ENCODE measurements around the gene TBC1D9B. TPM values are rescaled to one million over a fixed set of nuclear protein-coding genes. Genes with fewer than 3 reads are reported as not detected.

TBC1D9B gene
- total RNA-seq, 1 experiment from 2014 or later = 66.0 TPM

- H3K27me3 ChIP-seq (ENCODE audit: low read length) = no peaks in the 10 kb centered on the region
- H3K9me2 ChIP-seq (replicated peaks; ENCODE audit: insufficient read depth, low read length) = no peaks in the 10 kb centered on the region
- no peak overlapping the region for H2AFZ ChIP-seq (ENCODE audit: low read length)
- H3K27ac ChIP-seq (ENCODE audit: low read length) = no peak overlapping the region
- H4K20me1 ChIP-seq (ENCODE audit: insufficient read depth, low read depth, low read length) = no peaks in the 10 kb centered on the region
- H3K4me1 ChIP-seq (ENCODE audit: low read length) = peaks cover 12% of the 10 kb centered on the region
- H3K36me3 ChIP-seq (ENCODE audit: insufficient read depth, low read length) = no peaks in the 10 kb centered on the region
- no peak for DNase-seq
- H3K79me2 ChIP-seq (ENCODE audit: low read length) = no peaks in the 10 kb centered on the region
- no peaks in the 10 kb centered on the region for H3K9me3 ChIP-seq (ENCODE audit: low read length)
- no peak overlapping the region for H3K4me3 ChIP-seq (ENCODE audit: low read length)
- no peak overlapping the region for H3K9ac ChIP-seq (ENCODE audit: low read length)
- no peak overlapping the region for H3K4me2 ChIP-seq (ENCODE audit: low read depth, low read length, poor library complexity, severe bottlenecking)
Measured at GRCh38 chr5:179926657-179927056, 19.0 kb upstream of the TBC1D9B start.

- peak; percentile 97 for DNase-seq
- peaks cover 20% of the 10 kb centered on the region for H3K4me1 ChIP-seq (ENCODE audit: low read length)
- no peaks in the 10 kb centered on the region for H4K20me1 ChIP-seq (ENCODE audit: insufficient read depth, low read depth, low read length)
- no peaks in the 10 kb centered on the region for H3K27me3 ChIP-seq (ENCODE audit: low read length)
- H3K36me3 ChIP-seq (ENCODE audit: insufficient read depth, low read length) = no peaks in the 10 kb centered on the region
- H3K27ac ChIP-seq (ENCODE audit: low read length) = peak overlapping the region; percentile 77
- no peak overlapping the region for H3K9ac ChIP-seq (ENCODE audit: low read length)
- H3K4me3 ChIP-seq (ENCODE audit: low read length) = no peak overlapping the region
- no peaks in the 10 kb centered on the region for H3K79me2 ChIP-seq (ENCODE audit: low read length)
- peak overlapping the region; percentile 4; the same call in 1 of the 2 replicates for H2AFZ ChIP-seq (ENCODE audit: low read length)
- no peaks in the 10 kb centered on the region for H3K9me2 ChIP-seq (replicated peaks; ENCODE audit: insufficient read depth, low read length)
- H3K4me2 ChIP-seq (ENCODE audit: low read depth, low read length, poor library complexity, severe bottlenecking) = peak overlapping the region; percentile 20
- H3K9me3 ChIP-seq (ENCODE audit: low read length) = no peaks in the 10 kb centered on the region
Measured at GRCh38 chr5:179923436-179923835, 15.7 kb upstream of the TBC1D9B start.

DNA sequence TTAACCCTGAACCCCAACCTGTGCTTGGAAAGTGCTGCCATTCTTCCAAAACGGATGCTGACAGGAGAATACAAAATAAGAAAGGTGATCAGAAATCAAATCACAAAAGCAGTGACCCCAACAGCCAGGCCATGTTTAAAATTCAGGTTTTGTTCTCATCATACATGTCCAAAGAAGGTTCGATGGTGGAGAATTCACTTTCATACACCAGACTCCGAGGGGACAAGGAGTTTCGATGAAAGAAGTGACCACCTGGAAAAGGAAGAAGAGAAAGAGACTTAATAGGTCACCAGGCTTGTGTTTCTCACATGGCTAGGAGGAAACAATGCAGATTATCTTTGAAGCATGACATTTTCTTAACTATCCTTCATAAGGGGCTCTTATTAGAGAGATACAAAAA lies 12.5 kb upstream of the TBC1D9B start:
- H3K4me3 ChIP-seq (ENCODE audit: low read length) = no peak overlapping the region
- H3K9me3 ChIP-seq (ENCODE audit: low read length) = no peaks in the 10 kb centered on the region
- H2AFZ ChIP-seq (ENCODE audit: low read length) = no peak overlapping the region
- no peaks in the 10 kb centered on the region for H3K79me2 ChIP-seq (ENCODE audit: low read length)
- no peaks in the 10 kb centered on the region for H4K20me1 ChIP-seq (ENCODE audit: insufficient read depth, low read depth, low read length)
- no peaks in the 10 kb centered on the region for H3K36me3 ChIP-seq (ENCODE audit: insufficient read depth, low read length)
- no peaks in the 10 kb centered on the region for H3K27me3 ChIP-seq (ENCODE audit: low read length)
- H3K4me2 ChIP-seq (ENCODE audit: low read depth, low read length, poor library complexity, severe bottlenecking) = no peak overlapping the region
- no peaks in the 10 kb centered on the region for H3K9me2 ChIP-seq (replicated peaks; ENCODE audit: insufficient read depth, low read length)
- peaks cover 47% of the 10 kb centered on the region for H3K4me1 ChIP-seq (ENCODE audit: low read length)
- DNase-seq = no peak
- no peak overlapping the region for H3K9ac ChIP-seq (ENCODE audit: low read length)
- no peak overlapping the region for H3K27ac ChIP-seq (ENCODE audit: low read length)

DNA sequence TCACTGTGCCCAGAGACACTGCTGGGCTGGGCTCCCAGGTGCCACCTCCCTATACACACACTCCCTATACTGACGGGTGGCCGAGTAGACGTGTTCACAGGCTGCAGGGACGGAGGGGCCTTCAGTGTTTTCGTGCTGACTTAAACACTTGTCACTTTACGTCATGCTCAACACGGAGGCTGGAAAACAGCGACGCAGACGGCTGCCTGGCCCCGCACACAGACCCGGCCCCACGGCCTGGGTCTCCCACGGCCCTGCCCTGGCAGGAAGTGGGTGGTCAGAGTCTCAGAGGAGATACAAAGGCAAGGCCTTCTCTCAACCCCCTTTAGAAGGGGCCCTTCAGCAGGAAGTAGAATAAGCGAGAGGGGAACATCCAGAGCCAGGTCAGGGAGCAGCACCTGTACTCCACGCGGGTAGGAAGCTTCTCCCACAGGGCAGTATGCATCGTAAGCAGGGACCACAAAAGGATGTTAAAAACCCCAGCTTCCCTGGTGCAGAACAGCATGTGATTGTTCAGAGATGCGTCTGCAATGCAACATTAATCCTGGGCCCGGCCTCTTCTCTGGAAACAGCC lies 11.9 kb upstream of the TBC1D9B start:
- H3K9me3 ChIP-seq (ENCODE audit: low read length) = no peaks in the 10 kb centered on the region
- DNase-seq = no peak
- no peak overlapping the region for H3K9ac ChIP-seq (ENCODE audit: low read length)
- H3K27me3 ChIP-seq (ENCODE audit: low read length) = no peaks in the 10 kb centered on the region
- H2AFZ ChIP-seq (ENCODE audit: low read length) = no peak overlapping the region
- no peaks in the 10 kb centered on the region for H4K20me1 ChIP-seq (ENCODE audit: insufficient read depth, low read depth, low read length)
- peaks cover 47% of the 10 kb centered on the region for H3K4me1 ChIP-seq (ENCODE audit: low read length)
- H3K4me2 ChIP-seq (ENCODE audit: low read depth, low read length, poor library complexity, severe bottlenecking) = no peak overlapping the region
- no peaks in the 10 kb centered on the region for H3K9me2 ChIP-seq (replicated peaks; ENCODE audit: insufficient read depth, low read length)
- H3K79me2 ChIP-seq (ENCODE audit: low read length) = no peaks in the 10 kb centered on the region
- no peaks in the 10 kb centered on the region for H3K36me3 ChIP-seq (ENCODE audit: insufficient read depth, low read length)
- H3K27ac ChIP-seq (ENCODE audit: low read length) = no peak overlapping the region
- H3K4me3 ChIP-seq (ENCODE audit: low read length) = no peak overlapping the region

GRCh38 chr5:179918742-179919486 lies 11.2 kb upstream of the TBC1D9B start:
- Histone ChIP-seq H3K36me3 (ENCODE audit: insufficient read depth, low read length) (no peaks in the 10 kb centered on the region), H4K20me1 (ENCODE audit: insufficient read depth, low read depth, low read length) (no peaks in the 10 kb centered on the region), H3K27ac (ENCODE audit: low read length) (no peak overlapping the region), H3K4me3 (ENCODE audit: low read length) (no peak overlapping the region), H3K79me2 (ENCODE audit: low read length) (no peaks in the 10 kb centered on the region), H2AFZ (ENCODE audit: low read length) (no peak overlapping the region), H3K9ac (ENCODE audit: low read length) (no peak overlapping the region), H3K4me2 (ENCODE audit: low read depth, low read length, poor library complexity, severe bottlenecking) (no peak overlapping the region), H3K9me3 (ENCODE audit: low read length) (no peaks in the 10 kb centered on the region), H3K4me1 (ENCODE audit: low read length) (peaks cover 53% of the 10 kb centered on the region), H3K9me2 (replicated peaks; ENCODE audit: insufficient read depth, low read length) (no peaks in the 10 kb centered on the region), H3K27me3 (ENCODE audit: low read length) (no peaks in the 10 kb centered on the region)
- DNase-seq = no peak

GRCh38 chr5:179916523-179916922 lies 8.8 kb upstream of the TBC1D9B start:
- H4K20me1 ChIP-seq (ENCODE audit: insufficient read depth, low read depth, low read length) = no peaks in the 10 kb centered on the region
- no peak overlapping the region for H3K4me2 ChIP-seq (ENCODE audit: low read depth, low read length, poor library complexity, severe bottlenecking)
- no peak for DNase-seq
- no peaks in the 10 kb centered on the region for H3K27me3 ChIP-seq (ENCODE audit: low read length)
- H3K9me3 ChIP-seq (ENCODE audit: low read length) = no peaks in the 10 kb centered on the region
- H3K79me2 ChIP-seq (ENCODE audit: low read length) = no peaks in the 10 kb centered on the region
- H3K36me3 ChIP-seq (ENCODE audit: insufficient read depth, low read length) = no peaks in the 10 kb centered on the region
- no peak overlapping the region for H2AFZ ChIP-seq (ENCODE audit: low read length)
- H3K4me3 ChIP-seq (ENCODE audit: low read length) = no peak overlapping the region
- H3K4me1 ChIP-seq (ENCODE audit: low read length) = peaks cover 41% of the 10 kb centered on the region
- H3K9ac ChIP-seq (ENCODE audit: low read length) = peak overlapping the region; percentile 13; the same call in 1 of the 2 replicates
- no peaks in the 10 kb centered on the region for H3K9me2 ChIP-seq (replicated peaks; ENCODE audit: insufficient read depth, low read length)
- H3K27ac ChIP-seq (ENCODE audit: low read length) = peak overlapping the region; percentile 64

- DNase-seq = no peak
- Histone ChIP-seq H3K27ac (ENCODE audit: low read length) (no peak overlapping the region), H3K4me2 (ENCODE audit: low read depth, low read length, poor library complexity, severe bottlenecking) (no peak overlapping the region), H3K9ac (ENCODE audit: low read length) (no peak overlapping the region), H3K79me2 (ENCODE audit: low read length) (no peaks in the 10 kb centered on the region), H2AFZ (ENCODE audit: low read length) (no peak overlapping the region), H3K27me3 (ENCODE audit: low read length) (no peaks in the 10 kb centered on the region), H3K4me3 (ENCODE audit: low read length) (no peak overlapping the region), H3K36me3 (ENCODE audit: insufficient read depth, low read length) (no peaks in the 10 kb centered on the region), H3K4me1 (ENCODE audit: low read length) (peaks cover 41% of the 10 kb centered on the region), H3K9me3 (ENCODE audit: low read length) (no peaks in the 10 kb centered on the region), H4K20me1 (ENCODE audit: insufficient read depth, low read depth, low read length) (no peaks in the 10 kb centered on the region), H3K9me2 (replicated peaks; ENCODE audit: insufficient read depth, low read length) (no peaks in the 10 kb centered on the region)
Measured at GRCh38 chr5:179915406-179915935, 7.8 kb upstream of the TBC1D9B start.

- Histone ChIP-seq H3K9ac (ENCODE audit: low read length) (no peak overlapping the region), H4K20me1 (ENCODE audit: insufficient read depth, low read depth, low read length) (no peaks in the 10 kb centered on the region), H3K36me3 (ENCODE audit: insufficient read depth, low read length) (no peaks in the 10 kb centered on the region), H3K4me2 (ENCODE audit: low read depth, low read length, poor library complexity, severe bottlenecking) (no peak overlapping the region), H3K4me1 (ENCODE audit: low read length) (peaks cover 33% of the 10 kb centered on the region), H3K79me2 (ENCODE audit: low read length) (no peaks in the 10 kb centered on the region), H2AFZ (ENCODE audit: low read length) (peak overlapping the region; percentile 55; the same call in 1 of the 2 replicates), H3K4me3 (ENCODE audit: low read length) (no peak overlapping the region), H3K27ac (ENCODE audit: low read length) (no peak overlapping the region), H3K9me2 (replicated peaks; ENCODE audit: insufficient read depth, low read length) (no peaks in the 10 kb centered on the region), H3K9me3 (ENCODE audit: low read length) (no peaks in the 10 kb centered on the region), H3K27me3 (ENCODE audit: low read length) (no peaks in the 10 kb centered on the region)
- DNase-seq = no peak
Measured at GRCh38 chr5:179914032-179914755, 6.5 kb upstream of the TBC1D9B start.

Data from Karpas-422 (cell line).